GM19468 (cell line): ENCODE results near the gene PGM2.
"Not testable (repeated sequence)": the region's sequence is repeated elsewhere in the genome, so short reads cannot be mapped to it uniquely, and the experiment has no call there.

Experiments
- ATAC-seq: cut with Tn5 transposase; IDR thresholded peaks from one replicate; pipeline ENCODE4 v1.9.1; 2021; ENCODE audit warnings: mild to moderate bottlenecking, moderate library complexity, moderate number of reproducible peaks; ENCODE audit not compliant: unreplicated experiment; ENCODE audit errors: extremely low read depth

PGM2 gene

GRCh38 chr4:37826295-37827029 lies at the start of gene PGM2:
Gene PGM2 (plus strand): TSS chr4:37826686. CDS start chr4:37826733, 47 bp downstream.
- ATAC-seq = peak; percentile 95

- ATAC-seq = no peak
Observed at GRCh38 chr4:37779896-37780295, 46.6 kb upstream of the PGM2 start.

GRCh38 chr4:37780444-37781130 lies 45.9 kb upstream of the PGM2 start:
- no peak for ATAC-seq

GRCh38 chr4:37781131-37781455 lies 45.4 kb upstream of the PGM2 start:
- ATAC-seq = no peak

- not testable (repeated sequence) for ATAC-seq
Observed at GRCh38 chr4:37786267-37786666, 40.2 kb upstream of the PGM2 start.

GRCh38 chr4:37787883-37788460 lies 38.5 kb upstream of the PGM2 start:
- ATAC-seq = not testable (repeated sequence)

DNA sequence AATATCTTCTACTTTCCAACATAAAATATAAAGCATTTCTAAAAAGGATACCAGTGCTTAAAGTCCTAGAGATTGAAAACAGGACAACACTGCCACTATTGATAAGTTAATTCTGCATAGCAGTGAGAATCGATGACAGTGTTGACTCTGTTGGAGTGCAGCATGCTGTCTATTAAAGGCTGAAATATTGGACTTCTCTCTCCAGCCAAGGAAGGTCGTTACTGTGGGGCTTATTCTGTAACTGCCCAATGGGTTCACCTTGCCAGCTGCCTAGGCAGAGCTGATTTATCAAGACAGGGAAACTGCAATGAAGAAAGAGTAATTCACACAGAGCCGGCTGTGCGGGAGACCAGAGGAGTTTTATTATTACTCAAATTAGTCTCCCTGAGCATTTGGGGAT lies 37.7 kb upstream of the PGM2 start:
- ATAC-seq = no peak

DNA sequence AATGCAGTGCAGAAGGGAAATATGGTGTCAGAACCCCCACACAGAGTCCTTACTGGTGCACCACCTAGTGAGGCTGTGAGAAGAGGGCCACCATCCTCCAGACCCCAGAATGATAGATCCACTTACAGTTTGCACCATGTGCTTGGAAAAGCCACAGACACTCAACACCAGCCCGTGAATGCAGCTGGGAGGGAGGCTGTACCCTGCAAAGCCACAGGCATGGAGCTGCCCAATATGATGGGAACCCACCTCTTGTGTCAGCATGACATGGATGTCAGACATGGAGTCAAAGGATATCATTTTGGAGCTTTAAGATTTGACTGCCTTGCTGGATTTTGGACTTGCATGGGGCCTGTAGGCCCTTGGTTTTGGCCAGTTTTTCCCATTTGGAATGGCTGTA lies 34.2 kb upstream of the PGM2 start:
- no peak for ATAC-seq

DNA sequence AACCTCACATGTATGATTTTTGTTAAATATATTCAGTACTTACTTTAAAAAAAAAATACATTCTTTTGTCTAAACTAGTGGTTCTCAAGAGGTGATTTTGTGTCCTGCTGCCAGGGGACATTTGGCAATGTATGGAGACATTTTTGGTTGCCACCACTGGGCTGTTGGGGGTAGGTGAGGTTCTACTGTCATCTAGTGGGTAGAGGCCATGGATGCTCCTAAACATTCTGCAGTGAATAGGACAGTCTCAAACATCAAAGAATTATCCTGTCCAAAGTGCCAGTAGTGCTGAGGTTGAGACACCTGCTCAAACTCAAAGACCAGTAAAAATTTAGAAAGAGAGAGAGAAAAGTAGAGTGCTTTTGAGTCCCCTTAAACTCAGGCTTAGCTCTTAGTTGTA lies 32.9 kb upstream of the PGM2 start:
- no peak for ATAC-seq

DNA sequence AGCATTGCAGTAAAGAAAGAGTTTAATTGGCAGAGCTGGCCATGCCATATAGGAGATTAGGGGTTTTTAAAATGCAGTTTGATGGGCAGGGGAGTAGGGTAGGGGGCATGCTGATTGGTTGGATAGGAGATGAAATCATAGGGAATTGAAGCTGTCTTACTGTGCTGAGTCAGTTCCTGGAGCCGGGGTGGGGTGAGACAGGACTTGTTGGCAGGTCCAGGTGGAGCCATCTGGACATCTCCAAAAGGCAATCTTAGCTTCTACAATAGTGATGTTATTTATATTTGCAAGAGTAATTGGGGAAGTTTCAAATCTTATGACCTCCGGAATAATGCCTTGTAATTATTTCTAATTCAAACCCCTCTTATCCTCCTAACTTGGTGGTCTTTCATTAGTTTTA lies 32.4 kb upstream of the PGM2 start:
- no peak for ATAC-seq

DNA sequence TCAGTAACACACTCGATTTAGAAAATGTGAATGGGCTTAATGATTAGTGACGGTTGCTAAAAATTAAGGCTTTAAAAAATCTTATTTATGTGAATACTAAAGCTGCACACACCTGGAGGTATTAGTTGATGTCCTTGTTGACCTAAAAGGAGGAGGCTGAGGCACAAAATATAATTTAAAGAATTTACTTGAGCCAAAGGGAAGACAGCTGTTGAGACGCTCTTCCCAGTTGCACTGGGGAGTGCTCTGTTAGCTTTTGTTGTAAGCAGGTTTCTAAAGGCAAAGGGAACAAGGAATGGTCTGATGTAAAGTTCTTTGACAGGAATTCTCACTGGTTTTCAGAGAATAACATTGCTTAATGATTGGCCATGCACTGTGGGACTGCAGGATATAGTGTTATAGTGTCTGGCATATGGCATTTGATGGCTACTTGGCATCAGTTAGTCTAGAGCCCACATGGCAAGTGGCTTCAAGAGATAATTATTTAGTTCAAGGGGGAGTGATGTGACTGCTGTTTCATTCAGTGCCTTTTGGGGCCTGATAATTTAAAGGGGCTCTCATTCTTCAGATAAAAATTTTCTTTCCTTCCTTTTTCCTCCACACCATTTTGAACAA lies 30.8 kb upstream of the PGM2 start:
- ATAC-seq = no peak

DNA sequence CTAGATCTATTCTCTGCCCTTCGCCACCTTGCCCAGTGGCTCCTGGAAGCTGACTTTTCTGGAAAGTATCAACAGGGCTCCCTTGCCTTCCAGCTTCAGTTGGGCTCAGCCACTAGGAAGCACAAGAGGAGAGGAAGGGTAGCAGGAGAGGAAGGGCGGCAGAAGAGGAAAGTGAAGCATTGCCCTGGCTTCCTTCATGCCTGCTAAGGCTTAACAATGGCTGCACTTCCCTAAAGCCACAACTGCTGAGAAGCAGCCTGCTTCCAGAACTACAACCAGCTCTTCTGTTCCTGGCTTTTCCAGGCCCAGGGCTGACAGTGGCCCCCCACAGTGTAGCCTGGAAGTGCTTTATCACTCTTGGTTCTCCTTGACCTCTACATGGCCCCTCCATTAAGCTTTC lies 29.1 kb upstream of the PGM2 start:
- no peak for ATAC-seq

GRCh38 chr4:37797923-37798322 lies 28.6 kb upstream of the PGM2 start:
- no peak for ATAC-seq

DNA sequence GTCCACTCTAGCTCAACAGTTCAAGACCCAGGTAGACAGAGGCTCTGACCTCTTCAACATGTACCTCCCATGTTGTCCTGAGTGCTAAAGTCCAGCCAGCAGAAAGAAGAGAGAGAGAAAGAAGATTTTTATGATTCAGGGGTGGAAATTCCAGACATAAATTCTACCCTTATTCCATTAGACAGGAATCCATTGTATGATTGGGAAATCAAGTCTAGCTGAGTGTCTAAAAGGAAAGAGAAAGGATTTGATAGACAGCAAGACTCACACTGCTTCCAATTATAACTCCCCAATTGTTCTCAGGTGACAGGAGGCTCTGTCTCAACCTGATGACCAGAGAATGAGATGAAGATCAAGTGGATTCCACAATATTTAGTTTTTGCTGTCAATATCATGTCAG lies 27.9 kb upstream of the PGM2 start:
- no peak for ATAC-seq

DNA sequence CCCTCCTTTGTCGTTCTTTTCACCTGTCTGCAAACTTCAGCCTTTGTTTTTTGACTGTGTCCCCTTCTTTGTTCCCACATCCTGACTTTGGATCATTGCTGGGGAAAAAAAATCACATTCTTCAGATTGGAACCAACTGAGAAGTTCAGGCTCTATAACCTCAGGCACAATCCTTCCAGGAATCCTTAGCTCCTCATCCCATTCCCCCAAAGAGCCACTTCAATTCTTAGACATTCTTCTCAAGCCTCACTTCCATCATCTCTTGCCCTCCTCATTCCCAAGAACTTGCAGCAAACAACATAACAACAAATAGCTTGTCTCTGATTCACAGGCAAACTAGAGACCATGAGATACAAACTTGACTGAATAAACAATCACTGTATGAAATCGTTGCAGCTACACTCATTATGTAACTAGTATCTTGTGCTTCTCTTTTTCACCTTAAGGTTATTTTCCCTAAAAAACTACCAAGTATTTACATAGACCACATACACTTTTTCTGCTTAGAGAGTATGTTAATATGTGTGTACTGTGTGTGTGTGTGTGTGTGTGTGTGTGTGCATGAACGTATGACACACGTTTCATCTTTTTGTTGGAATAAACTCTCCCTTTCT lies 26.4 kb upstream of the PGM2 start:
- ATAC-seq = no peak

GRCh38 chr4:37802068-37802666 lies 24.3 kb upstream of the PGM2 start:
- no peak for ATAC-seq

GRCh38 chr4:37803348-37803973 lies 23.0 kb upstream of the PGM2 start:
- ATAC-seq = no peak

GRCh38 chr4:37805091-37805490 lies 21.4 kb upstream of the PGM2 start:
- no peak for ATAC-seq

GRCh38 chr4:37812713-37813112 lies 13.8 kb upstream of the PGM2 start:
- no peak for ATAC-seq

- ATAC-seq = no peak
Observed at GRCh38 chr4:37815591-37815990, 10.9 kb upstream of the PGM2 start.
